DMS79 treated with DMSO at 0.1 percent for 48 hours (cell line): ENCODE results near the gene GIN1.
"Not testable (repeated sequence)": the region's sequence is repeated elsewhere in the genome, so short reads cannot be mapped to it uniquely, and the experiment has no call there.

Source experiments
- DNase-seq: peaks from one replicate; lab custom pipeline; 2025; lab: John Stamatoyannopoulos, UW

The GIN1 gene

GRCh38 chr5:103119765-103120606 lies at the start of gene GIN1, which contains the start of gene PPIP5K2:
Gene GIN1 (minus strand): TSS chr5:103120138. CDS start chr5:103108707, 11,431 bp downstream.
Gene PPIP5K2 (plus strand): TSS chr5:103120301. CDS start chr5:103129590, 9,289 bp downstream.
- DNase-seq, result peak; percentile 87

DNA sequence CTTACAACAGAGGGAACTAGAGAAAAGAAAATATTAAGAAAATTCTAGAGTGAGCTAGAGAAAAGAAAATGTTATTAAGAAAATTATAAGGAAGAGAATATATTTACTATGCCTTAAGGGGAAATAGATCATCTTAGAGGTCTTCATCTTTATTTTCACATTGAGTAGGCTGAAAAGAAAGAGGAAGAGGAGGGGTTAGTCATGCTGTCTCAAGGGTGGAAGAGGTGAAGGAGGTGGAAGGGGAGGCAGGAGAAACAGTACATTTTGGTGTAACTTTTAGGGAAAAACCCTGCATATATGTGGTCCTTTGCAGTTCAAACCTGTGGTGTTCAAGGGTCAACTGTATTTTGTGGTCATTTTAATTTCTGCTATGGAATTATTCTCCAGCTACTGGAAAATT lies 46.8 kb upstream of the GIN1 start:
- no peak for DNase-seq

DNA sequence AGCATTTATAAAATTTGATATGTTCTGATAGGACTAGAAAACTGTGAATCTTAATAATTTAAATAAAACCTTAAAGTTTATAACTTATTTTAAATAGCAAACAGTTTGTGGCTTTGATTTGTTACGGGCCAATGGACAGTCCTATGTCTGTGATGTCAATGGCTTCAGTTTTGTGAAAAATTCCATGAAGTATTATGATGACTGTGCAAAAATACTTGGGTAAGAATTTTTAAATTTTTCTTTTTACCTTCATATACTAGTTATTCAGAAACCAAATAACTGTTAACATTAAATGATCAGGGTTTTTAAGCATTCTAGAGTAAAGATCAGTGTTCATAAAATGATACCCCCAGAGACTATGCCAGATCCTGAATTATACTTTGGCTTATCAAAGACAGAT lies 31.2 kb upstream of the GIN1 start:
- DNase-seq, result no peak

GRCh38 chr5:103148213-103148612 lies 28.3 kb upstream of the GIN1 start:
- DNase-seq, result no peak

DNA sequence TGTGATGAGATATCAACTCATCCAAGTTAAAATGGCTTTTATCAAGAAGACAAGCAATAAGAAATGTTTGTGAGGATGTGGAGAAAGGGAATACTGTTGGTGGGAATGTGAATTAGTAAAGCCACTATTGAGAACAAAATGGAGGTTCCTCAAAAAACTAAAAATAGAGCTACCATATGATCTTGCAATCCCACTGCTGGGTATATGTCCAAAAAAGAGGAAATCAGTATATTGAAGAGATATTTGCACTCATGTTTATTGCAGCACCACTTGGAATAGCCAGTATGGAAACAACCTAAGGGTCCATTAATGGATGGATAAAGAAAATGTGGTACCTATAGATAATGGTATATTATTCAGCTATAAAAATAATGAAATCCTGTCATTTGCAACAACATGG lies 25.3 kb upstream of the GIN1 start:
- DNase-seq, result no peak

GRCh38 chr5:103142132-103142531 lies 22.2 kb upstream of the GIN1 start:
- DNase-seq, result not testable (repeated sequence)

DNA sequence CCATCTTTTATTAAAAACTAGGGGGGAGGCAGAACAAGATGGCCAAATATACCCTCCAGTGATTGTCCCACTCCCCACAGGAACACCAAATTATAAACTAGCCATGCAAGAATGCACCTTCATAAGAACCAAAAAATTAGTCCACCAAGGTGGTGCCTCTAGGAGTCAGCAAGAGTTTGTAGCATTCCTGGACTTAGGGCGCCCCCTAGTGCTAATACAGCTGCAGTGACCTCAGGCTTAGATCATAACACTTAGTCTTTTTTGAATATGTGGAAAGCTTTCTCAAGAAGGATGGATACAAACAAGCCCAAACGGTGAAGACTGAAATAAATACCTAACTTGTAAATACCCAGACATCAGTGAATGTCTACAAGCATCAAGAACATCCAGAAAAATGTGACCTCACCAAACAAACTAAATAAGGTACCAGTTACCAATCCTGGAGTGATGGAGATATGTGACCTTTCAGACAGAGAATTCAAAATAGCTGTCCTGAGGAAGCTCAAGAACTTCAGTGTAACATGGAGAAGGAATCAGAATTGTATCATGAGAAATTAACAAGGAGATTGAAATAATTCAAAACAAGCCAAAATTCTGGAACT lies 19.4 kb upstream of the GIN1 start:
- DNase-seq, result no peak

- DNase-seq, result no peak
Observed at GRCh38 chr5:103138202-103138690, 18.3 kb upstream of the GIN1 start.

- no peak for DNase-seq
Observed at GRCh38 chr5:103135461-103135860, 15.5 kb upstream of the GIN1 start.

- no peak for DNase-seq
Observed at GRCh38 chr5:103133231-103133630, 13.3 kb upstream of the GIN1 start.

DNA sequence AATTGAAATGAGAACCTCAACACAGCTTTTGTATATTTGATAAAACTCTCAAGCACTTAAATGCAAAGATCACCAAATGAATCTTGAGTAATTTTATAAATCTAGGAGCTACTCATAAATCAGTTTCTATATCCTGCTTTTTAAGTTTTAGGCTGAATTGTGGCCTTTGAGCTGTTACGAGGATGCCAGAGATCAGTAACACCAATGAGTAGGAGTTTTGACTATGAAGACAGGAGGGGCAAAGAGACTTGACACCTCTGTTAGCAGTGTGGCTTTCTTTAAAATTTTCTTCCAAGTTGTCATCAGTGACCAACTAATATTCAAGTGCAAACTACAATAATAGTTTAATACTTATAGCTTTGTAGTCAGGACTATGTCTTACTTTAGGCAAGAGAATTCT lies 12.7 kb upstream of the GIN1 start:
- DNase-seq, result no peak

GRCh38 chr5:103128202-103128601 lies 8.3 kb upstream of the GIN1 start:
- DNase-seq, result no peak

DNA sequence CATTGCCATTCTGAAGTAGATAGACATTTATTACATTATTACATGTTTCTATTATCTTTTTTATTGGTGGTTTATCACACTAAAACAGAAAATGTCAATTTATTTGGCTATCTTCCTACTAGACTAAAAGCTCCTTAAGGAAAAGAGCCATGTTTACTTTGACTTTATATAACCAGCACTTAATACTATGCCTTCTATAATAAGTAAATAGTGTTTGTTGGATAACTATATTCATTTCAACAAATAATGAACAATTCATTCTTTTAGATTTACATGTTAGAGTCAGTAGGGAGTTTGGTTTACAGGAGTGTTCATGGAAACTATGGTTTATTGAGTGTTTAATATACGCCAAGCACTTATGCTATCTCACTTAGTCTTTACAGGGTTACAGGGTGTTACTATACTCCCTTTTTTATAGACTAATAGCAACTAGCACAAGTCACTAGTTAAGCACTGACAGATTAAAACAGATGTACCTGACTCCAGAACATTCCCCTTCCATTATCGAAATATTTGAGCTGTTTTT lies 7.4 kb upstream of the GIN1 start:
- no peak for DNase-seq

- DNase-seq, result no peak
Observed at GRCh38 chr5:103126557-103126956, 6.6 kb upstream of the GIN1 start.

DNA sequence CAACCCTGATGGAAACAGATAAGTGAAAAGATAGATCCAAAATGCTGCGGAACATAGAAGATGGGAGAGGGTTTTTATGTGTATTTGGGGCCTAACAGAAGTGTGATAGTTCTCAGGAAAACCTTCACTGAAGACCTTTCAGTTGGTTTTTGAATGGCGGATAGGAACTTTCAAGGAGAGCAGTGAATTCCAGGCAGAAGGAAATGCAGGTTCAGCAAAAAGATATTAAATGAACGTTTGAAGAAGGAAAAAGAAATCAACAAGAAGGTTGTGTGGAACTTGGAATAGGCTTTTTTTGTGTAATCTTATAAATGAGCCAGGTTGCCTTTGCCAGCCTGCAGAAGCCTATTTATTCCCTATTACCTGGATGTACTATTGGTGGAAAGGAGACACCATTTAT lies 2.3 kb upstream of the GIN1 start:
- no peak for DNase-seq

DNA sequence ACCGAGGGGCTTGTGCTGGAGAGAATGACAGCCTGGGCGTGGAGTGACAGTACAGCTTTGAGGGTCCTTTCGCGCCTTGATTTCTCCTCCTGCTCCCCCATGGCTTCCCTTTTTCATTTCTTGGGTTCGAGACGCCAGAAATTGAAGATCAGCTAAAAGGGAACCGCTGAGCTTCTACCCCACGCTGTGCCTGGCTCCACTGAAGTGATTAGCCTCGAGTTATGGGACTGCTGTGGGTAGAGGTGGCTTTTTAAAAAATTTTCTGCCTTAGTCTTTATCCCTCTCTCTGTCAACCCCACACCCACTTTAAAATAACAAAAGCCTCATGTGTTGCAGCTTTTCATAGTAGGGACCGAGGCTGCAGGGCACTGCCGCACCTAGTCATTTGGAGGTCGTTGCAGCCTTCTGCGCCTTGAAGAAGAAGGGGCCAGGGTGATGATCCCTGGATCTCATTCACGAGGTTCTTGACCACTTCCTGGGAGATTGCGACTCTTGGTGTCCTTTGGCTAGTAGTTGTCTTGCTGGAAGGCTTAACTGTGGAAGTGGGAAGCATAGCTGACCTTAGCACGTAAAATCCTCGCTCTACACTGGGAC lies 766 bp upstream of the GIN1 start:
- DNase-seq, result no peak

DNA sequence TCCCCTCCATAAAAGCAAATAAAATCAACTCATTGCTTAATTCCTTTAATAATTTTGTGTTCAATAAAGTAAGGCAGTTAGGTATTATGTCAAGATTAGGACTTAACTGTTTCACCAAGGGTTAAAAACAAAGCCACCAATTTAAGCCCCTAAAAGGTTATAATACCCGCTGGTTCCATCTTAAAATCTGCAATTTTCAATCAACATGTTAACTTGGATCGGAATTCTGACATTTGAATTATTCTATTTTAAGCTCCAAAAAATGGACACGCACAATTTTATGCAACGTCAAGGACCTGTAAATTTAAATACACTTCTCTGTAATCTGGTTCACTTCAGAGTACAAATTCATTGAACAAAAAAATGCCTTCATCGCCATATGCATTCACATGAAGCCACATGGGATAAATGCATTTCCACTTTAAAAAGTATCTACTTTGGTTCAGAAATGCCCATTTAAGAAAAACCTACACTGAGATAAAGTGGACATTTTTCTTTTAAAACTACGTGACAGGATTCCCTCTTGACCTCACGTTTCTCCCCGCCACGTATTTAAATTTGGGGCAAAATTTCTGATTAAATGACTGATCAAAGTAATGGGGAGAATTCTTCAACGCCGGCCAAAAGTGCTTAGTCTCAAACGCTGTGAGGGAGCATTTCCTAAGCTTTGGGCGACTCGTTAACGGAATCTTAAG lies 721 bp downstream of the GIN1 start:
- peak; percentile 37 for DNase-seq

DNA sequence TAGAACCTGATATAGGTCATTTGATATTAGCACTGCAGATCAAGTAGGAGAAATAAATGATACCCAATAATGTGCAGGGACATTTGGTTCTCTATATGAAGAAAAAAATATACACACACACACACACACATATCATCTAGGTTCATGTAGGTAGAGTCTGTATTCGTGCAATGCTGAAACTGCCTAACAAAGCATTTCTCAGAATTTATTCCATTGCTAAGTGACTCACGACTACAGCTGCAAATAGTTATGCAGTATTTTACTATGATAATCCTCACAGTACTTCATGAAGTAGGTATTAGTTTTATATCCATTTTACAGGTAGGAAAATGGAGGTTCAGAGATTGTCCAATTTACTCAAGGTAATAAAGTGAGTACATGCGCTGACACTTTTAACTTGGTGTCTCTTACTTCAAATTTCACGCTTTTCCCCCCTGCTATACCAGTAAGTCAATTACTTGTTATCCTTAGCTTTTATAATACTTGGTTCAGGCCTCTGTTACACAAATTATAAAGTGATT lies 2.4 kb downstream of the GIN1 start:
- DNase-seq, result no peak

DNA sequence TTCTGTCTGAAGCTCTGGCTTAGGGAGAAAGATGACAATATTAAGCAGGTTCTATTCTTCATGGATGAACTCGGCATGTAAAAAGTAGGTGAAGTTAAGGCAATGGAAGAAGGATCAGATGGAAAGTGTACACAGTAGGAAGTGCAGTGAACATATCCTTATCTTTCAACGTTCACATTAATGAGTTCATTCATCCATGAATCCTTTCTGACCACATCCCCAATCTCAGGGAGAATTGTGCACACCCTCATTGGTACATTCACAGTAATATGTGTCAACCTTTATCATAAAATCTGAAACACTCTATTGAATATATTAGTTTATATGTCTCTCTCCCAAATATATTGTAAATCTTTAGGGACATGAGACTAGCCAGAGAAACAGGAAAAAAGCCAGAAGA lies 5.5 kb downstream of the GIN1 start:
- DNase-seq, result no peak

GRCh38 chr5:103112910-103113309 lies 7.0 kb downstream of the GIN1 start:
- DNase-seq, result no peak

GRCh38 chr5:103111468-103111867 lies 8.5 kb downstream of the GIN1 start:
- DNase-seq, result no peak

- DNase-seq, result no peak
Observed at GRCh38 chr5:103110403-103110802, 9.5 kb downstream of the GIN1 start.
